Adrenal gland (tissue), 12 donors: ENCODE data around the gene SETD9. TPM values are rescaled to one million over a fixed set of nuclear protein-coding genes. Genes with fewer than 3 reads are reported as not detected.

Experiments
- DNase-seq, 7 donors: peaks; one replicate each; pipeline ENCODE4 v3.0.0-alpha.2; 2019 to 2020
- H3K27ac ChIP-seq, 5 donors: fragments of 200-600 bp; sonication (generic) in 4 of 5; 1 replicate in 3 of 5; 2 replicates in 2 of 5; pipeline versions ENCODE4 v1.5.1 to v1.8.0; 2016 to 2020; ENCODE audit warnings: mild to moderate bottlenecking in 1 of 5
- H3K27me3 ChIP-seq: fragments of 200-600 bp; 2 replicates; pipeline ENCODE4 v1.8.0; 2021
- H3K36me3 ChIP-seq, 2 donors: fragments of 200-600 bp; replicated peaks in 1 of 2; 1 replicate in 1 of 2; 2 replicates in 1 of 2; pipeline versions ENCODE4 v1.5.1 to v1.8.0; 2018 to 2022
- H3K4me1 ChIP-seq, 2 donors: fragments of 200-600 bp; replicated peaks in 1 of 2; 1 replicate in 1 of 2; 2 replicates in 1 of 2; pipeline versions ENCODE4 v1.5.1 to v1.8.0; 2018 to 2021
- H3K4me3 ChIP-seq, 4 donors: fragments of 200-600 bp; sonication (generic) in 3 of 4; one replicate each; pipeline ENCODE4 v1.5.1; 2016 to 2018
- H3K9me3 ChIP-seq, 3 donors: fragments of 200-600 bp; sonication (generic) in 1 of 3; replicated peaks in 1 of 3; 1 replicate in 2 of 3; 2 replicates in 1 of 3; pipeline versions ENCODE4 v1.5.1 to v1.8.0; 2016 to 2021
- CTCF ChIP-seq, 6 experiments: fragments of 450-650 bp in 4 of 6; fragments of 200-600 bp in 2 of 6; sonication (generic) in 1 of 6; IDR thresholded peaks; 1 replicate in 5 of 6; 2 replicates in 1 of 6; pipeline versions ENCODE4 v1.5.1 to v1.8.0; 2016 to 2021; ENCODE audit warnings: antibody characterized with exemption in 6 of 6, mild to moderate bottlenecking in 2 of 6, moderate library complexity in 1 of 6
- POLR2A ChIP-seq, 2 donors: fragments of 450-650 bp; IDR thresholded peaks; one replicate each; pipeline ENCODE4 v1.6.1; 2017; ENCODE audit warnings: antibody characterized with exemption in 2 of 2, mild to moderate bottlenecking in 2 of 2, moderate library complexity in 1 of 2
- WGBS, 4 donors: extraction: QIAGEN DNeasy Blood & Tissue Kit in 2 of 4; methylation state at CpG; one replicate each; pipeline versions ENCODE4 v1.1.5 to v1.1.7; 2013 to 2017; 5-methylcytosine and 5-hydroxymethylcytosine counted together
- intact Hi-C, 2 donors: fragments of 100-400 bp; cut with DNase I; formaldehyde crosslinking; loops; one replicate each; pipeline versions ENCODE4 v1.14.1 to v1.15.0; 2022 to 2023
- polyA plus RNA-seq, 3 donors: library from polyadenylated mRNA; stranded (reverse); fragments of 200-250 nt in 2 of 3; fragments of 350-450 nt in 1 of 3; fragmentation: Illumina TruSeq in 1 of 3; extraction: RNeasy Lipid Tissue Mini Kit (QIAGEN cat#74804) in 1 of 3; gene quantifications; one replicate each; pipeline ENCODE4 v1.2.3, GENCODE V29; 2013 to 2014
- total RNA-seq, 9 donors: library from RNA; depleted of rRNA in 4 of 9; stranded (reverse); fragments of >200 nt in 4 of 9; fragments of 120-200 nt in 1 of 9; fragmentation: NEBNext Ultra II Directional in 1 of 9; extraction: Animal tissue kit (Norgen Biotek cat#: 25700) in 1 of 9; gene quantifications; one replicate each; pipeline versions ENCODE4 v1.1.0 to v1.2.4, GENCODE V29; 2013 to 2023
- donor health status: healthy with polysubstance abuse.
- donor health status: Bipolar disorder and iron deficiency.
- donor health status: DM: yes; HTN: yes; CAD: no.
- donor health status: DM: no; HTN: no; CAD: no.
- donor health status: DM: no; HTN: no; CAD: no.
- donor health status: DM: yes; HTN: yes; CAD: no.

SETD9 gene
- total and polyA plus RNA-seq, 12 donors: 3.5 to 21.0 (median 10.1) TPM; not detected in 1

GRCh38 chr5:56871777-56872176, 37.6 kb upstream of the SETD9 start:
- TF ChIP-seq POLR2A (IDR thresholded peaks at IDR 0.05) (no peak), CTCF (IDR thresholded peaks at IDR 0.05) (no peak)
- Histone ChIP-seq H3K4me1 (no peaks in the 10 kb centered on the region), H3K27ac (no peak overlapping the region), H3K36me3 (peaks cover 0 to 35% of the 10 kb centered on the region in 2 donors), H3K27me3 (no peaks in the 10 kb centered on the region), H3K4me3 (no peak overlapping the region), H3K9me3 (no peaks in the 10 kb centered on the region)
- 79 to 82% (median 81%) methylated on average over 2 of the region's 2 CpGs for WGBS, 4 donors
- DNase-seq: no peak
- intact Hi-C loops: no loop called here

GRCh38 chr5:56873056-56873455, 36.3 kb upstream of the SETD9 start:
- Histone ChIP-seq H3K9me3 (no peaks in the 10 kb centered on the region), H3K27ac (no peak overlapping the region), H3K4me3 (no peak overlapping the region), H3K4me1 (no peaks in the 10 kb centered on the region), H3K27me3 (no peaks in the 10 kb centered on the region), H3K36me3 (peaks cover 0 to 40% of the 10 kb centered on the region in 2 donors)
- intact Hi-C loops: no loop called here
- 57 to 79% (median 70%) methylated on average over 3 of the region's 3 CpGs for WGBS, 4 donors
- no peak for DNase-seq
- no peak for TF ChIP-seq POLR2A (IDR thresholded peaks at IDR 0.05)
- no peak for TF ChIP-seq CTCF (IDR thresholded peaks at IDR 0.05)

- H3K9me3 ChIP-seq: no peaks in the 10 kb centered on the region
- peaks cover 0 to 58% of the 10 kb centered on the region in 2 donors for H3K36me3 ChIP-seq
- H3K27ac ChIP-seq: no peak overlapping the region
- no peak for DNase-seq
- H3K4me3 ChIP-seq: no peak overlapping the region
- H3K27me3 ChIP-seq: no peaks in the 10 kb centered on the region
- no peaks in the 10 kb centered on the region for H3K4me1 ChIP-seq
- intact Hi-C loops: no loop called here
- no peak for TF ChIP-seq POLR2A (IDR thresholded peaks at IDR 0.05)
- TF ChIP-seq CTCF (IDR thresholded peaks at IDR 0.05): no peak
- WGBS, 4 donors: 61 to 73% (median 70%) methylated on average over 3 of the region's 3 CpGs
These were observed 33.1 kb upstream of the SETD9 start for GRCh38 chr5:56876327-56876726.

- intact Hi-C loops: no loop called here
- WGBS, 4 donors: 95 to 99% (median 99%) methylated on average over 5 of the region's 5 CpGs
These were observed 27.8 kb upstream of the SETD9 start for GRCh38 chr5:56881571-56881970.

More at GRCh38 chr5:56881571-56881970, 27.8 kb upstream of the SETD9 start:
- H3K4me1 ChIP-seq: no peaks in the 10 kb centered on the region
- H3K27ac ChIP-seq: no peak overlapping the region
- no peak for TF ChIP-seq CTCF (IDR thresholded peaks at IDR 0.05)
- no peaks in the 10 kb centered on the region for H3K27me3 ChIP-seq
- H3K36me3 ChIP-seq: peaks cover 0 to 77% of the 10 kb centered on the region in 2 donors
- no peak overlapping the region for H3K4me3 ChIP-seq
- no peaks in the 10 kb centered on the region for H3K9me3 ChIP-seq
- DNase-seq: no peak
